Right lobe of liver (tissue), 4 donors: Measurements from ENCODE around the gene CAMKMT.

Experiments
- CTCF ChIP-seq, 4 donors: fragments of 200-600 bp in 3 of 4; fragments of 450-650 bp in 1 of 4; IDR thresholded peaks; one replicate each; pipeline versions ENCODE4 v1.5.1 to v1.8.0; 2016 to 2022; ENCODE audit warnings: antibody characterized with exemption in 4 of 4, mild to moderate bottlenecking in 2 of 4
- POLR2A ChIP-seq: fragments of 450-650 bp; IDR thresholded peaks from one replicate; pipeline ENCODE4 v1.6.1; 2017; ENCODE audit warnings: antibody characterized with exemption, mild to moderate bottlenecking
- donor health status: DM: no; HTN: no; CAD: no.
- donor health status: DM: no; HTN: no; CAD: no.
- donor health status: DM: no; HTN: yes; CAD: no.

- TF ChIP-seq CTCF (IDR thresholded peaks at IDR 0.05) (no peak), POLR2A (no peak)
These were observed 173.6 kb downstream of the CAMKMT start for GRCh38 chr2:44535376-44535775.
